Suppressor macrophage treated with lipopolysaccharide for 4 hours (primary cell): ENCODE data around the gene ATXN7L3.

Experiments used
- DNase-seq: peaks from one replicate; pipeline ENCODE4 v3.0.0-alpha.2; 2020

Gene ATXN7L3

GRCh38 chr17:44200478-44201155 lies 933 bp upstream of the ATXN7L3 start:
- no peak for DNase-seq

GRCh38 chr17:44198721-44199552 lies 747 bp downstream of the ATXN7L3 start:
- peak; percentile 80 for DNase-seq

- DNase-seq, result peak; percentile 54
These were observed 1.5 kb downstream of the ATXN7L3 start for GRCh38 chr17:44197980-44198720.

GRCh38 chr17:44197107-44197506 lies 2.6 kb downstream of the ATXN7L3 start:
- no peak for DNase-seq

GRCh38 chr17:44193326-44194084 lies 6.2 kb downstream of the ATXN7L3 start:
- no peak for DNase-seq

- DNase-seq, result no peak
These were observed 6.9 kb downstream of the ATXN7L3 start for GRCh38 chr17:44192750-44193149.

GRCh38 chr17:44191941-44192496 lies 7.7 kb downstream of the ATXN7L3 start:
- DNase-seq, result peak; percentile 30

GRCh38 chr17:44191369-44191768 lies 8.3 kb downstream of the ATXN7L3 start:
- no peak for DNase-seq

- DNase-seq, result no peak
These were observed 9.2 kb downstream of the ATXN7L3 start for GRCh38 chr17:44190481-44190880.

- DNase-seq, result peak; percentile 33
These were observed 10.9 kb downstream of the ATXN7L3 start for GRCh38 chr17:44188576-44189403.

GRCh38 chr17:44187131-44187899 lies 12.4 kb downstream of the ATXN7L3 start:
- DNase-seq, result peak; percentile 50

GRCh38 chr17:44186307-44187130 lies 13.2 kb downstream of the ATXN7L3 start, which contains the start of gene TMUB2:
Gene TMUB2, plus strand, starts transcription at chr17:44186972. Its CDS starts 737 bp downstream, at chr17:44187709.
- DNase-seq, result peak; percentile 100

GRCh38 chr17:44184212-44184810 lies 15.4 kb downstream of the ATXN7L3 start:
- DNase-seq, result no peak

- no peak for DNase-seq
These were observed 16.7 kb downstream of the ATXN7L3 start for GRCh38 chr17:44183024-44183423.

GRCh38 chr17:44178133-44178532 lies 21.6 kb downstream of the ATXN7L3 start:
- no peak for DNase-seq

- no peak for DNase-seq
These were observed 22.0 kb downstream of the ATXN7L3 start for GRCh38 chr17:44177640-44178039.

- no peak for DNase-seq
These were observed 22.8 kb downstream of the ATXN7L3 start for GRCh38 chr17:44176671-44177501.

- DNase-seq, result no peak
These were observed 23.4 kb downstream of the ATXN7L3 start for GRCh38 chr17:44176257-44176656.
